Fibroblast of the aortic adventitia (primary cell): ENCODE results near the gene CRYZ. TPM values are rescaled to one million over a fixed set of nuclear protein-coding genes. Genes with fewer than 3 reads are reported as not detected.

Experiments
- DNase-seq: peaks from one replicate; pipeline ENCODE4 v3.0.0-alpha.2; 2010; ENCODE audit warnings: low read depth
- H3K4me3 ChIP-seq: 2 replicates; pipeline ENCODE4 v1.5.1; 2011; ENCODE audit warnings: low read depth, mild to moderate bottlenecking, control low read depth, low read length, moderate library complexity
- CTCF ChIP-seq: IDR thresholded peaks from 2 replicates; pipeline ENCODE4 v1.5.1; 2011; ENCODE audit warnings: mild to moderate bottlenecking, low read length, control low read depth, inconsistent platforms; ENCODE audit not compliant: insufficient read depth
- total RNA-seq: library from RNA; depleted of rRNA; stranded (reverse); fragments of >200 nt; gene quantifications from 2 replicates; pipeline ENCODE4 v1.2.3, GENCODE V29; 2012; ENCODE audit warnings: low replicate concordance

The CRYZ gene
- total RNA-seq, 1 donor, result 51.3 TPM

- H3K4me3 ChIP-seq, result no peak overlapping the region
- no peak for DNase-seq
- TF ChIP-seq CTCF, result no peak
These were observed 35.0 kb downstream of the CRYZ start for GRCh38 chr1:74697832-74698231.

- TF ChIP-seq CTCF, result no peak
- DNase-seq, result peak; percentile 33
- H3K4me3 ChIP-seq, result no peak overlapping the region
These were observed 39.4 kb downstream of the CRYZ start for GRCh38 chr1:74693473-74693872.

- TF ChIP-seq CTCF, result no peak
- no peak overlapping the region for H3K4me3 ChIP-seq
- no peak for DNase-seq
These were observed 41.9 kb downstream of the CRYZ start for GRCh38 chr1:74690909-74691308.

- no peak for DNase-seq
- H3K4me3 ChIP-seq, result no peak overlapping the region
- no peak for TF ChIP-seq CTCF
These were observed 42.5 kb downstream of the CRYZ start for GRCh38 chr1:74690364-74690696.

- no peak overlapping the region for H3K4me3 ChIP-seq
- TF ChIP-seq CTCF, result peak; percentile 83
- peak; percentile 75 for DNase-seq
These were observed 43.1 kb downstream of the CRYZ start for GRCh38 chr1:74689621-74690363.

GRCh38 chr1:74686928-74687327, 45.9 kb downstream of the CRYZ start:
- DNase-seq, result no peak
- TF ChIP-seq CTCF, result no peak
- H3K4me3 ChIP-seq, result no peak overlapping the region

GRCh38 chr1:74684301-74684700, 48.5 kb downstream of the CRYZ start:
- no peak for DNase-seq
- no peak for TF ChIP-seq CTCF
- no peak overlapping the region for H3K4me3 ChIP-seq
